NCI-H446 treated with DMSO at 0.1 percent for 48 hours (cell line): ENCODE measurements around the gene LRP2.
"Not testable (repeated sequence)": the region's sequence is repeated elsewhere in the genome, so short reads cannot be mapped to it uniquely, and the experiment has no call there.

ENCODE experiments used
- DNase-seq: peaks from one replicate; lab custom pipeline; 2025; lab: John Stamatoyannopoulos, UW

The LRP2 gene

GRCh38 chr2:169348321-169349024 is 13.9 kb downstream of the LRP2 start:
- DNase-seq, result no peak

- DNase-seq, result no peak
These were observed 16.6 kb downstream of the LRP2 start for GRCh38 chr2:169345486-169346437.

GRCh38 chr2:169344736-169345485 is 17.4 kb downstream of the LRP2 start:
- no peak for DNase-seq

- no peak for DNase-seq
These were observed 19.1 kb downstream of the LRP2 start for GRCh38 chr2:169343202-169343601.

- no peak for DNase-seq
These were observed 22.7 kb downstream of the LRP2 start for GRCh38 chr2:169339657-169340056.

- DNase-seq, result no peak
These were observed 25.6 kb downstream of the LRP2 start for GRCh38 chr2:169336695-169337094.

GRCh38 chr2:169330555-169331198 is 31.7 kb downstream of the LRP2 start:
- DNase-seq, result no peak

GRCh38 chr2:169329688-169330554 is 32.4 kb downstream of the LRP2 start:
- no peak for DNase-seq

- no peak for DNase-seq
These were observed 33.5 kb downstream of the LRP2 start for GRCh38 chr2:169328785-169329184.

GRCh38 chr2:169327837-169328236 is 34.5 kb downstream of the LRP2 start:
- DNase-seq, result not testable (repeated sequence)

- DNase-seq, result not testable (repeated sequence)
These were observed 36.4 kb downstream of the LRP2 start for GRCh38 chr2:169325886-169326285.

GRCh38 chr2:169324581-169325260 is 37.6 kb downstream of the LRP2 start:
- no peak for DNase-seq

GRCh38 chr2:169323841-169324240 is 38.5 kb downstream of the LRP2 start:
- DNase-seq, result no peak

- DNase-seq, result no peak
These were observed 41.8 kb downstream of the LRP2 start for GRCh38 chr2:169320561-169320960.

- no peak for DNase-seq
These were observed 47.0 kb downstream of the LRP2 start for GRCh38 chr2:169315357-169315756.

GRCh38 chr2:169308349-169308748 is 54.0 kb downstream of the LRP2 start:
- not testable (repeated sequence) for DNase-seq

GRCh38 chr2:169304689-169305088 is 57.6 kb downstream of the LRP2 start:
- not testable (repeated sequence) for DNase-seq

GRCh38 chr2:169303579-169304305 is 58.6 kb downstream of the LRP2 start:
- no peak for DNase-seq

- no peak for DNase-seq
These were observed 60.0 kb downstream of the LRP2 start for GRCh38 chr2:169302364-169302763.
